Lung (tissue), 12 donors: ENCODE data around the gene ERC2. TPM values are rescaled to one million over a fixed set of nuclear protein-coding genes. Genes with fewer than 3 reads are reported as not detected.

Experiments used
- ATAC-seq: fragments of 200-7000 bp; cut with Tn5 transposase; one replicate; pipeline ENCODE4 v1.9.1; 2020; ENCODE audit warnings: moderate number of reproducible peaks; ENCODE audit not compliant: insufficient read depth, low FRiP score
- DNase-seq, 3 donors: peaks; one replicate each; pipeline ENCODE4 v3.0.0-alpha.2; 2013 to 2017
- H3K27ac ChIP-seq, 2 donors: one replicate each; pipeline ENCODE4 v1.5.1; 2013; ENCODE audit warnings: mild to moderate bottlenecking in 2 of 2, moderate library complexity in 2 of 2, control low read depth in 1 of 2, inconsistent platforms in 1 of 2, low read depth in 1 of 2, low read length in 1 of 2
- H3K27me3 ChIP-seq, 3 donors: one replicate each; pipeline ENCODE4 v1.5.1; 2013; ENCODE audit warnings: low read length in 2 of 3; ENCODE audit not compliant: control insufficient read depth in 3 of 3, insufficient read depth in 3 of 3
- H3K36me3 ChIP-seq, 4 donors: one replicate each; pipeline ENCODE4 v1.5.1; 2013; ENCODE audit warnings: low read length in 4 of 4, mild to moderate bottlenecking in 1 of 4, moderate library complexity in 1 of 4; ENCODE audit not compliant: control insufficient read depth in 4 of 4, insufficient read depth in 4 of 4
- H3K4me1 ChIP-seq, 5 donors: one replicate each; pipeline ENCODE4 v1.5.1; 2013; ENCODE audit warnings: low read length in 5 of 5, mild to moderate bottlenecking in 2 of 5, moderate library complexity in 1 of 5; ENCODE audit not compliant: control insufficient read depth in 5 of 5, insufficient read depth in 5 of 5
- H3K4me3 ChIP-seq: one replicate; pipeline ENCODE4 v1.5.1; 2013; ENCODE audit warnings: mild to moderate bottlenecking, control low read depth, moderate library complexity
- H3K9ac ChIP-seq, 2 donors: one replicate each; pipeline ENCODE4 v1.5.1; 2013; ENCODE audit warnings: low read length in 2 of 2, control low read depth in 1 of 2; ENCODE audit not compliant: insufficient read depth in 1 of 2
- H3K9me3 ChIP-seq, 4 donors: one replicate each; pipeline ENCODE4 v1.5.1; 2013; ENCODE audit warnings: low read length in 3 of 4, mild to moderate bottlenecking in 1 of 4, moderate library complexity in 1 of 4; ENCODE audit not compliant: control insufficient read depth in 4 of 4, insufficient read depth in 3 of 4
- CTCF ChIP-seq: IDR thresholded peaks from 2 replicates; pipeline ENCODE4 v1.5.1; 2012; ENCODE audit warnings: mild to moderate bottlenecking; ENCODE audit errors: control extremely low read depth, extremely low read depth
- WGBS, 2 donors: extraction: QIAGEN DNeasy Blood & Tissue Kit; methylation state at CpG; one replicate each; pipeline ENCODE4 v1.1.7; 2013; 5-methylcytosine and 5-hydroxymethylcytosine counted together
- polyA plus RNA-seq, 2 donors: library from polyadenylated mRNA; stranded (reverse); fragments of 200-250 nt; gene quantifications; one replicate each; pipeline ENCODE4 v1.2.1, GENCODE V29; 2013
- total RNA-seq, 2 donors: library from RNA; depleted of rRNA in 1 of 2; stranded (reverse); fragments of >200 nt in 1 of 2; gene quantifications; one replicate each; pipeline ENCODE4 v1.2.1, GENCODE V29; 2014 to 2021
- donor health status: control.
- donor health status: control.
- donor health status: Bipolar disorder and iron deficiency.
- donor health status: healthy.
- donor health status: DM: yes; HTN: yes; CAD: no.

ERC2 gene
- total and polyA plus RNA-seq, 4 donors: 0.20 to 3.5 (median 0.97) TPM

- Histone ChIP-seq H3K9ac (no peak overlapping the region), H3K27me3 (no peaks in the 10 kb centered on the region), H3K4me3 (no peak overlapping the region), H3K36me3 (no peaks in the 10 kb centered on the region), H3K4me1 (no peaks in the 10 kb centered on the region), H3K9me3 (no peaks in the 10 kb centered on the region), H3K27ac (no peak overlapping the region)
- DNase-seq: no peak
- ATAC-seq: no peak
- TF ChIP-seq CTCF: no peak
- 73 to 90% methylated on average over 4 of the region's 4 CpGs for WGBS, 2 donors
These were observed 853.1 kb downstream of the ERC2 start for GRCh38 chr3:55615039-55615693.

- Histone ChIP-seq H3K9me3 (no peaks in the 10 kb centered on the region), H3K4me3 (no peak overlapping the region), H3K36me3 (no peaks in the 10 kb centered on the region), H3K27me3 (no peaks in the 10 kb centered on the region), H3K27ac (no peak overlapping the region), H3K4me1 (no peaks in the 10 kb centered on the region), H3K9ac (no peak overlapping the region)
- DNase-seq (no peak), ATAC-seq (no peak)
- no peak for TF ChIP-seq CTCF
- WGBS, 2 donors: 82 to 90% methylated on average over 1 of the region's 1 CpG
These were observed 857.1 kb downstream of the ERC2 start for GRCh38 chr3:55611121-55611520.

GRCh38 chr3:55609230-55609827, 858.9 kb downstream of the ERC2 start:
- DNase-seq (no peak), ATAC-seq (no peak)
- TF ChIP-seq CTCF: no peak
- Histone ChIP-seq H3K4me1 (no peaks in the 10 kb centered on the region), H3K9me3 (peaks cover 0 to 1% (median 0%) of the 10 kb centered on the region in 4 donors), H3K27me3 (no peaks in the 10 kb centered on the region), H3K9ac (no peak overlapping the region), H3K36me3 (no peaks in the 10 kb centered on the region), H3K4me3 (no peak overlapping the region), H3K27ac (no peak overlapping the region)
- WGBS, 2 donors: 89 to 90% methylated on average over 10 of the region's 10 CpGs
